Ishikawa (cell line): Measurements from ENCODE around the gene TINAGL1.

ENCODE experiments used
- CEBPB ChIP-seq: IDR thresholded peaks from 2 replicates; pipeline ENCODE4 v1.6.1; 2012
- CREB1 ChIP-seq: IDR thresholded peaks from 2 replicates; pipeline ENCODE4 v1.6.1; 2012; ENCODE audit warnings: low read depth
- EP300 ChIP-seq: IDR thresholded peaks from 2 replicates; pipeline ENCODE4 v1.6.1; 2012; ENCODE audit warnings: borderline replicate concordance
- FOXM1 ChIP-seq: IDR thresholded peaks from 2 replicates; pipeline ENCODE4 v1.6.1; 2012; ENCODE audit warnings: low read depth, borderline replicate concordance
- MAX ChIP-seq: IDR thresholded peaks from 2 replicates; pipeline ENCODE4 v1.6.1; 2012
- RAD21 ChIP-seq: IDR thresholded peaks from 2 replicates; pipeline ENCODE4 v1.6.1; 2012; ENCODE audit warnings: low read depth
- REST ChIP-seq: IDR thresholded peaks from 2 replicates; pipeline ENCODE4 v1.6.1; 2012; ENCODE audit warnings: low read depth, mild to moderate bottlenecking
- TAF1 ChIP-seq: IDR thresholded peaks from 2 replicates; pipeline ENCODE4 v1.6.1; 2012; ENCODE audit warnings: low read depth, mild to moderate bottlenecking
- TCF12 ChIP-seq: IDR thresholded peaks from 2 replicates; pipeline ENCODE4 v1.6.1; 2012; ENCODE audit warnings: low read depth

- TF ChIP-seq TAF1 (no peak), CEBPB (no peak), RAD21 (no peak), EP300 (no peak), TCF12 (no peak), MAX (no peak), REST (no peak), CREB1 (no peak), FOXM1 (no peak)
These were observed 6.1 kb upstream of the TINAGL1 start for GRCh38 chr1:31570228-31570627.
